T-helper 2 cell treated with Interferon-gamma antibody and Interleukin-4, amounts not matched to agents 100 ng/mL and 5 ng/mL, for 36 hours (primary cell): Measurements from ENCODE around the gene NHERF2. TPM values are rescaled to one million over a fixed set of nuclear protein-coding genes. Genes with fewer than 3 reads are reported as not detected.

Source experiments
- intact Hi-C: fragments of 100-400 bp; cut with micrococcal nuclease; formaldehyde crosslinking; loops from one replicate; pipeline ENCODE4 v1.15.1; 2023
- total RNA-seq: library from RNA; stranded (reverse); gene quantifications from 2 replicates; pipeline ENCODE4 v1.2.3, GENCODE V29; 2022

NHERF2 gene
- total RNA-seq, 1 donor from 2014 or later = 3.1 TPM

GRCh38 chr16:2056681-2057407 lies 30.1 kb downstream of the NHERF2 start:
- intact Hi-C loops = no loop called here

GRCh38 chr16:2057438-2057837 lies 30.7 kb downstream of the NHERF2 start:
- intact Hi-C loops = no loop called here

- intact Hi-C loops = no loop called here
Observed at GRCh38 chr16:2058420-2058819, 31.7 kb downstream of the NHERF2 start.

- intact Hi-C loops = no loop called here
Observed at GRCh38 chr16:2058872-2059271, 32.2 kb downstream of the NHERF2 start.

GRCh38 chr16:2060346-2060745 lies 33.6 kb downstream of the NHERF2 start:
- intact Hi-C loops = no loop called here

- intact Hi-C loops = no loop called here
Observed at GRCh38 chr16:2061023-2061422, 34.3 kb downstream of the NHERF2 start.

- intact Hi-C loops = no loop called here
Observed at GRCh38 chr16:2061526-2061925, 34.8 kb downstream of the NHERF2 start.

- intact Hi-C loops = no loop called here
Observed at GRCh38 chr16:2062801-2063200, 36.1 kb downstream of the NHERF2 start.

- intact Hi-C loops = no loop called here
Observed at GRCh38 chr16:2063861-2064260, 37.2 kb downstream of the NHERF2 start.

- intact Hi-C loops = no loop called here
Observed at GRCh38 chr16:2064368-2064945, 37.8 kb downstream of the NHERF2 start.

GRCh38 chr16:2066139-2066538 lies 39.4 kb downstream of the NHERF2 start:
- intact Hi-C loops = no loop called here

- intact Hi-C loops = no loop called here
Observed at GRCh38 chr16:2070576-2071453, 44.1 kb downstream of the NHERF2 start.

GRCh38 chr16:2071454-2072202 lies 44.9 kb downstream of the NHERF2 start:
- intact Hi-C loops = no loop called here

- intact Hi-C loops = no loop called here
Observed at GRCh38 chr16:2072926-2073325, 46.2 kb downstream of the NHERF2 start.

- intact Hi-C loops = no loop called here
Observed at GRCh38 chr16:2074071-2074470, 47.4 kb downstream of the NHERF2 start.

GRCh38 chr16:2075631-2076030 lies 48.9 kb downstream of the NHERF2 start:
- intact Hi-C loops = no loop called here

- intact Hi-C loops = no loop called here
Observed at GRCh38 chr16:2076072-2076865, 49.6 kb downstream of the NHERF2 start.

GRCh38 chr16:2077016-2077415 lies 50.3 kb downstream of the NHERF2 start:
- intact Hi-C loops = no loop called here

- intact Hi-C loops = no loop called here
Observed at GRCh38 chr16:2077696-2078095, 51.0 kb downstream of the NHERF2 start.

GRCh38 chr16:2078096-2078495 lies 51.4 kb downstream of the NHERF2 start:
- intact Hi-C loops = no loop called here

- intact Hi-C loops = no loop called here
Observed at GRCh38 chr16:2078691-2079090, 52.0 kb downstream of the NHERF2 start.
